ENCODE results near the gene FANCC.

FANCC gene

GRCh38 chr9:95182854-95183563, 134.5 kb downstream of the FANCC start:
- no peak for DNase-seq

DNA sequence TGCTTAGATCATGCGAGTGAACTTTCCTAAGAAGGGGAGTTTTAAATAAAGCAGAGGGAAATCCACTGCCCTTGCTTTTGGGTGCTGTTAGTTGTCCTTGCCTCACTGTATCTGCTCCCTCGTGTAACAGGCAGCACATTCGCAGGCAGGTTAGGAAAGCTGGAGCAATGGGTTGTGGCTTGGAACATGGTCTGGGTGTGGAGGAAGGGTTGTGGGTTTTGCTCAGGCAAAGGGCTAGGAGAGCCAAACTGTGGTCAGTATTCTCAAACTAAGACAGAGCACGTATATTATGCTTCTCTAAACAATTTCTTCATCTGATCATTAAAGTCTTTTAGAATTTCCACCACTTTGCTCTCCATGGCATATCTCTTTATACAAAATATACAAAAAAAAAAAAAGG, 135.7 kb downstream of the FANCC start:
- no peak for DNase-seq

GRCh38 chr9:95181226-95181818, 136.2 kb downstream of the FANCC start:
- DNase-seq: no peak

GRCh38 chr9:95177617-95178016, 139.9 kb downstream of the FANCC start:
- no peak for DNase-seq

GRCh38 chr9:95176755-95177319, 140.7 kb downstream of the FANCC start:
- DNase-seq: no peak

GRCh38 chr9:95175523-95175922, 142.0 kb downstream of the FANCC start:
- DNase-seq: no peak

DNA sequence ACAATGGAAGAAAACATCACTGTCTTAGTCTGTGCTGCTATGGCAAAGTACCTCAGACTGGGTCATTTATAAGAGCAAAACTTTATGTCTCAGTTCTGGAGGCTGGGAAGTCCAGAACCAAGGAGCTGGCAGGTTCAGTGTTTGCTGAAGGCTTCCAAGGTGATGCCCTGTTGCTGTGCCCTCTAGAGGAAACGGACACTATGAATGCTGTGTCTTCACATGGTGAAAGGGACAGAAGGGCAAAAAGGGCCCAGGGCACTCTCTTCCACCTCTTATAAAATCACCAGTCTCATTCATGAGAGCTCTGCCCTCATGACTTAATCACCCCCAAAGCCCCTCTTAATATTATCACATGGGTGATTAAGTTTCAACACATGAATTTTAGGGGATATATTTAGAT, 143.5 kb downstream of the FANCC start:
- DNase-seq: no peak

DNA sequence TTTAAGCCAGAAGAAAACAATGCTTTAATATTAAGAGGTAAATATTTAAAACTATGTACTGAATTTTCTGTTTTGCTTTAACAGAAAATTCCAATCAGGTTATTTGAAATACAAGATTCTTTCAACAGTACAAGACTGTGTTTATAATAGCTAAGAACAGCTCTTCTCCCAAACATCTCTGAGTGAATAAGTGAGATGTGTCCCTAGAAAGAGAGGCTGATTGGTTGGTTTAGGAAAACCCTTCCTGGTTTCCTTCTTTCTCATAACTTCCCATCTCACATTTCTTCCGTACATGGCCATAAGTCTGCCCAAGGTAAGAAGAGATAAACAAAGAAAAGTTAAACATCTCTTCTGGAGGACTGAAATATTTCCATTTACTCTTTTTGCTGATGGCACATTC, 145.9 kb downstream of the FANCC start:
- no peak for DNase-seq

DNA sequence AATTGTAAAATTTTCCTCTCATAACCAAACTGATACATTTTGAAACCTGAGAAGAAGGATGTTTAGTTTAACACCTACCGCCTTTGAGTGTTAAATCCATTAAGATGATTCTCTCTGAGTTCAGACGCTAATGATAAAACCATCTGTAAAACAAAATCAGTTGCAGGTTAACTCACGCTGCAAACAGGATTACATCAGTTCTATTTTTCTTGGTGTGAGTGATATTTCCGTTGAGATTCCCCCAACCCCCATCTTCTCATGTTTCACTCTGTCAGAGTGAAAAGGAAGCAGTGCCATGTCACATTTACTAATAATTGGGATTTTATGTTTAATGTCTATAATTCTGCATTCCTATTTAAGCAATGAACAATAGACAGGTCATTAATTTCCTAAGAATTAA, 146.5 kb downstream of the FANCC start:
- DNase-seq: no peak

- DNase-seq: peak; percentile 42
Observed at GRCh38 chr9:95167998-95168397, 149.5 kb downstream of the FANCC start.

DNA sequence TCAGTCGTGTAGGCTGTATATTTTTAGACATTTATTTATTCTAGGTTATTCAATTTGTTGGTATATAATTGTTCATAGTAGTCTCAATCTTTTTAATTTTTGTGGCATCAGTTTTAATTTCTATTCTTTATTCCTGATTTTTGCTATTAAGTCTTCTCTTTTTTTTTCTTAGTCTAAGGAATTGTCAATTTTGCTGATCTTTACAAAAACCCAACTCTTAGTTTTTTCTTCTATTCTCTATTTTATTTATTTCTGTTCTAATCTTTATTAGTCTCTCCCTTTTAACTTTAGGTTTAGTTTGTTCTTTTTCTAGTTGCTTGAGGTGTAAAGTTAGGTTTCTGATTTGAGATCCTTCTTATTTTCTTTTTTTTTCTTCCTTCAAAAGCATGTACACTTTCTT, 152.5 kb downstream of the FANCC start:
- DNase-seq: no peak

DNA sequence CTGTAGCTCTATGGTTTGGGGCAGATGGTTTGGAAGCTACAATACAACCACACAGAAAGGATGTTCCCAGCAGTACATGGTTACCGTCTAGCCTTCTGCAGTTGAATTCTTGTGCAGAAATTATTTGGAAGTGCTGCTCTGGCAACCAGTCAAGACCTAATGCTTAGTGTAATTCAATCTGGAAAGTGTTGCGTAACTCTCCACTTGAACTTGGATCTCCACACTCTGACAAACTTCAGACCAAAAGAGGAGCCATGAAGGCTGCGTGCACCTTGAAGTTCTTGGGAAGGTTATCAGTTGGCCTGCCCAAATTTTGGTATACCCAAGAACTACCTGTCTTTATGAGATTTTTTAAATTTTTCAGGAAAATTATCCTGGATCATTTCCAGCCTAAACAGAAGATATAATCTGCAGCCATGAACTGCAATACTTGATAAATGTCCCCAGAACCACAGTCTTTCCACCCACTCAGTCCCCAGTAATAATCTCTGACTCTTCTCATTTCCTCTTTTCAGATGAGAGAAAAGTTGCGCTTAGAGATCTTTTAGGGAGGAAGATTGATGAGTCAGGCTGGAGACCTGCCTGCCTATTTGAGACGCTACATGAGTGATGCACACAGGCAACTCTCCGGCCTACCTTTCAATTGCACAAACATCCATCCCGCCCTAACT, 159.9 kb downstream of the FANCC start:
- DNase-seq: no peak

DNA sequence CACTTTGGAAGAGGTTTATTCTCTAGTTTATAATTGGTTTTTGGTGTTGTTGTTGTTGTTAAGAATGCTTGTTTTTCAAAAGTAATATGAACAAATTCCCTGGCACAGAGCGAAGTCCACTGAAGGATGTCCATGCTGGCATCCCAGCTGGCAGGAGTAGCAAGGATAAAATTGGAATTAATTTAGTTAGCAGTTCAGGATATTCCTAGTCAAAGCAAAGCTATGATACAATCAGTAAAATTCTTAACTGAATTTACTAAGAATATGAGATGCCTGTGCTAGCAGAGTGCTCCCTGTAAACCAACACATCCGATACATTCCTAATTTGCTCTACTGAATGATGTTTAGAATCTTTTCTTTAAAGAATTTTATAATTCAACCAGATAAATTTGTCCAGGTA, 161.4 kb downstream of the FANCC start:
- no peak for DNase-seq

DNA sequence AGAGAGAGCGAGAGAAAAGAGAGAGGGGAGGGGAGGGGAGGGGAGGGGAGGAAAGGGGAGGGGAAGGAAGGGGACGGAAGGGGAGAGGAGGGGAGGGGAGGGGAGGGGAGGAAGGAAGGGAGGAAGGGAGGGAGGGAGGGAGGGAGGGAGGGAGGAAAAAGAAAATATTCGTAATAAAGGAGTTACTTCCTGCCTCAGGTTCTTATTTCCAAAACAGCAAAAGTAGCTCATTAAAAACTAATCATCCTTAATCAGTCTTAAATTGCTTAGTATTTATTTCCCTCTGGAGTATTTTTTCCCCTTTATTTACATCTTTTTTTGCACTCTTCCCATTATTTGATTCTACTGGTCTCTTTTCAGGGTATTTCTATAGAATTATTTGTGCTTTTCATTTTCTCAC, 162.3 kb downstream of the FANCC start:
- DNase-seq: no peak

- no peak for DNase-seq
Observed at GRCh38 chr9:95150903-95151302, 166.6 kb downstream of the FANCC start.

DNA sequence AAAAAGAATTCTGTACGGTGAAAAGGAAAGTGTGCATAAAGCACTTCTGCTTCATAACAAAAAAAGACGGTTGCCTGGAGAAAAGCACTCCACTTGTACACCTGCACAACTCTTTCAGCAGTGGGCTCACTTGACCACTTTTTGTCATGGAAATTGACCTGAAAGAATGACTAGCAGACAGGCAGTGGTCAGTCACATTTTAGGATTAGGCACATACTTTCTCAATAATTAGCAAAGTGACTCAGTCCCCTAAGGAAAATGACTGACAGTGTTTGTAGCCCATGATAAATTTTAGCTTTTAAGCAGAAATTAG, 169.3 kb downstream of the FANCC start:
- DNase-seq: no peak

GRCh38 chr9:95147452-95148207, 169.9 kb downstream of the FANCC start:
- no peak for DNase-seq

- DNase-seq: no peak
Observed at GRCh38 chr9:95143591-95144561, 173.6 kb downstream of the FANCC start.

DNA sequence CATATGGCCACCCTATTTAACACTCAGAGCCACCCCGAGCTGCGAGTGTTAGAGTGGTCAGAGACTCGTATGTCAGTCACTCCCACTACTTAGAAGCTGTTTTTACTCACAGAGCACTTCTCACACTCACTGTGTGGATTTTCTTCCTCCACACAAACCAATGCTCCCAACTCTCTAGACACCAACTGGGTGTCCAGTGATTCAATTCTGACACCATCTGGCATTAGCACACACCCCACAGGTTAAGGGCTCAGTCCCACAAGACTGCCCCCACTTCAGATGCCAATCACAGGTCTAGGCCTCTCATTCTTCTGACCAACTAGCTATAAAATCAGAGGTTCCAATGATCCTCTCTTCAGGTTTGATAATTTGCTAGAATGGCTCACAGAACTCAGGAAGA, 174.8 kb downstream of the FANCC start:
- DNase-seq: no peak

DNA sequence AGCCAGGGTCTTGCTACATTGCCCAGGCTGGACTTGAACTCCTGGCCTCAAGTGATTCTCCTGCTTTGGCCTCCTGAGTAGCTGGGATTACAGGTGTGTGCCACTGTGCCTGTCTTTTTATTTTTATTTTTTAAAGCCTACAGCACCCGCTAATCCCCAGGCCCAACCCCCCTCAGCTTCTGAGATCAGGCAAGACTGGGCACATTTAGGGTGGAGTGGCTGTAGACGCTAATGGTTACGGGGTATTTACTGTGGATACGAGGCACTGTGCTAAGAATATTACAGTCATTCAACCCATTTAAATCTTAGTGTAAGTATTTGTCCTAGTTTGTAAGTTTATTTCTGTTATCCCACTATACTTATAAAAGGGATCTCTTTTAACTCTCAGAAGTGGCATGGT, 175.2 kb downstream of the FANCC start:
- DNase-seq: no peak

GRCh38 chr9:95140821-95141220, 176.7 kb downstream of the FANCC start:
- no peak for DNase-seq

DNA sequence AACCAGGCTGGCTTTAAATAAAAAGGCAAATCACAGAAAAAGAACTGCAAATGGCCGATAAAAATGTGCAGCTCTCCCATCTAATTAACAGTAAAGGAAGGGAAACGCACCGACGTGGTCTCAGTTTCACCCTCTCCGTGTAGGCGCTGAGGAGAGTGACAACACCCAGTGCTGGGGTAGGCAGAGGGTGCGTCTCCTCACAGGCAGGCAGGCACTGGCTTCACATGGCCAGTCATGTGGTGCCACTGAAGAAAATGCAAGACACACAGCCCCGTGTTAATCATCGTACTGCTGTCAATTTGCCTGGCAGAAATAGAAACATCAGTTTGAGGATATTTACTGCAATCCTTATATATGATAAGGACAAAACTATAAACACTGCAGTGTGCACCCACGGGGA, 178.4 kb downstream of the FANCC start:
- no peak for DNase-seq

All from activated gamma-delta T cell treated with Interleukin-2 at 50 U/mL for 16 hours (primary cell).